GM20000 (cell line): Measurements from ENCODE around the gene MORC2.

Experiments used
- DNase-seq: peaks from one replicate; pipeline ENCODE4 v3.0.0; 2012; ENCODE audit warnings: low spot score
- TF ChIP-seq, protein P1 (sequence below): IDR thresholded peaks from 2 replicates; pipeline ENCODE4 v1.5.1; 2012; ENCODE audit warnings: mild to moderate bottlenecking, control low read depth; ENCODE audit errors: extremely low read depth, missing control alignments

MORC2 gene

DNA sequence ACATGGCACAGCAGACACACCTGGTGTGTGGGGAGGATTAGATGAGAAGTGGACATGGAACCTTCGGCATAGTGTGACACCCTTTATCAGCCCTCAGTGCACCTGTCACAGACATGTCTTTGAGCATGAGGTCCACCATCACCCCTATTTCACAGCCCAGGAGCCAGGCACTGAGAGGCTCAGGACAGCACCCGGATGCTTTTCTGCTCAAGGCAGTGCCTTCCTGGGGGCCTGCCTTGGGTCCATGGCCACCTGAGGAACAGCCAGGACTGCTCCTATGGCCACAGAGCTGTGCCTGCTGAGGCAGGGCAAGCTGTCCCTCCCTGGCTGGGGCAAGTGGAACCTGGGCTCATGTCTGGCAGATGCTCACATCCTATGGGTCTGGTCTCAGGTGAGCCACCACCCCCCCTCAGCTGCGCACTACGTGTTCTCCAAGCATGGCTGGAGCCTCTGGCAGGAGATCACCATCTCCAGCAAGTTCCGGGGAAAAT lies 75.8 kb downstream of the MORC2 start:
- no peak for DNase-seq
- TF ChIP-seq, protein P1, sequence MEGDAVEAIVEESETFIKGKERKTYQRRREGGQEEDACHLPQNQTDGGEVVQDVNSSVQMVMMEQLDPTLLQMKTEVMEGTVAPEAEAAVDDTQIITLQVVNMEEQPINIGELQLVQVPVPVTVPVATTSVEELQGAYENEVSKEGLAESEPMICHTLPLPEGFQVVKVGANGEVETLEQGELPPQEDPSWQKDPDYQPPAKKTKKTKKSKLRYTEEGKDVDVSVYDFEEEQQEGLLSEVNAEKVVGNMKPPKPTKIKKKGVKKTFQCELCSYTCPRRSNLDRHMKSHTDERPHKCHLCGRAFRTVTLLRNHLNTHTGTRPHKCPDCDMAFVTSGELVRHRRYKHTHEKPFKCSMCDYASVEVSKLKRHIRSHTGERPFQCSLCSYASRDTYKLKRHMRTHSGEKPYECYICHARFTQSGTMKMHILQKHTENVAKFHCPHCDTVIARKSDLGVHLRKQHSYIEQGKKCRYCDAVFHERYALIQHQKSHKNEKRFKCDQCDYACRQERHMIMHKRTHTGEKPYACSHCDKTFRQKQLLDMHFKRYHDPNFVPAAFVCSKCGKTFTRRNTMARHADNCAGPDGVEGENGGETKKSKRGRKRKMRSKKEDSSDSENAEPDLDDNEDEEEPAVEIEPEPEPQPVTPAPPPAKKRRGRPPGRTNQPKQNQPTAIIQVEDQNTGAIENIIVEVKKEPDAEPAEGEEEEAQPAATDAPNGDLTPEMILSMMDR, result no peak

DNA sequence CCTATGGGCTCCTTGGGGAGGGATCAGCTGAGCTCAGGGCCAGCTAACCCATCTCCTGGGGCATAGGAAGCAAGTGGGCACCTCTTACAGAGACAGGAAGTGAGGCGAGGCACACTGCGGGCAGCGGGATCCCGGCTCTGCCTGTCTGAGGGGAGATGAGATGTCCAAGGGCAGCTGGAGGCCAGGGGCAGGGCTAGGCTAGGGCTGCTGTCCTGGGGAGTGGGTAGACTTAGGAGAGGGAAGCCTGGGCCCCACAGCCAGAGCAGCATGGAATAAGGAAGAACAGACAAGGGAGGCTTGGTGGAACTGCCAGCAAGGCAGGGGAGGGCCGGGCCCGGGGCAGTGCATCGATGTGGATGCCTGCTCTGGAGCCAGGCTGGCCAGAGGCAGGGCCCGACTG lies 76.3 kb downstream of the MORC2 start:
- TF ChIP-seq, protein P1, result no peak
- DNase-seq, result no peak

DNA sequence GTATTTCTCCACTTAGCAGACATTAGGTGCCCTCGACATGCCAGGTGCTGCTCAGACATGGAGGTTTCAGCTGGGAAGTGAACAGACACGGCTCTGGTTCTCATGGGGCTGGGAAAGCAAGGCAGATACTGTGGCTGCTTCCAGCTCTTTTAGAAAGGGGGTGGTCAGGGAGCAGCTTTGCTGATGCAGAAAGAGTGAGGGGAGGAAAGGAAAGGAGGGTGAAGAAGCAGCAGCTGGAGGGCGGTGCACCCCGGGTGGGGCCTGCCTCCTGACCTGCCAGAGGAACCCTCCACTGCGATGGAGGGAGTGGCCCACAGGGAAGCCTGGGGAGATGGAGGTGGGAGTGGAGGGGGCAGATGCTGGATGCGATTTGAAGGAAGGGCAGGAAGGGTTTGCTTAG lies 76.8 kb downstream of the MORC2 start:
- no peak for DNase-seq
- TF ChIP-seq, protein P1, result no peak

GRCh38 chr22:30891443-30891755 lies 77.2 kb downstream of the MORC2 start:
- DNase-seq, result no peak
- TF ChIP-seq, protein P1, result no peak

DNA sequence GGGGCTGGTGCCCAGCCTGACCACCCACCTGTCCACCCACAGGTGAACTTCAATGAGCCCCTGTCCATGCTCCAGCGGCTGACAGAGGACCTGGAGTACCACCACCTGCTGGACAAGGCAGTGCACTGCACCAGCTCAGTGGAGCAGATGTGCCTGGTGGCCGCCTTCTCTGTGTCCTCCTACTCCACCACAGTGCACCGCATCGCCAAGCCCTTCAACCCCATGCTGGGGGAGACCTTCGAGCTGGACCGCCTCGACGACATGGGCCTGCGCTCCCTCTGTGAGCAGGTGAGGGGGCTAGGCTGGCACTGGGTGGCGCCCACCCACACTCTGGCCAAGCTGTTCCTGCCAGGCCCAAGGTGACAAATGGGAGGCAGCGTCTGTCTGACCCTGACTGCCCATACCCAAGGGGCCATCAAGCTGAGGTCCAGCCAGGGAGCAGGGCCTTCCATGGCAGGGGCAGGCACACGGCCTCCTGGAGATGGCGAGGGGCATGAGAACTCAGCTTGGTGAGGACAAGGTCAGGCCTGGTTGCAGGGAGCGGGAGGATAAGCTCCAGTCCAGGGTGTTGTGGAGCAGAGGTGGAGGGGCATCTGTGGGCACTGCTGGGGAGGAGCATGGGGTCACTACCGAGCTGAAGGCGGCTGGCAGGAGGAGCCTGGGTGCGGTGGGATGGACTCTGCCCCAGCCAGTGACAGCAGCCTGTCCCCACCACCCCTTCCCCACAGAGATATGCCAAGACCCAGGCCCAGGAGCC lies 77.7 kb downstream of the MORC2 start:
- TF ChIP-seq, protein P1, result peak; percentile 71
- DNase-seq, result peak; percentile 70

GRCh38 chr22:30889996-30890480 lies 78.5 kb downstream of the MORC2 start:
- TF ChIP-seq, protein P1, result no peak
- no peak for DNase-seq

DNA sequence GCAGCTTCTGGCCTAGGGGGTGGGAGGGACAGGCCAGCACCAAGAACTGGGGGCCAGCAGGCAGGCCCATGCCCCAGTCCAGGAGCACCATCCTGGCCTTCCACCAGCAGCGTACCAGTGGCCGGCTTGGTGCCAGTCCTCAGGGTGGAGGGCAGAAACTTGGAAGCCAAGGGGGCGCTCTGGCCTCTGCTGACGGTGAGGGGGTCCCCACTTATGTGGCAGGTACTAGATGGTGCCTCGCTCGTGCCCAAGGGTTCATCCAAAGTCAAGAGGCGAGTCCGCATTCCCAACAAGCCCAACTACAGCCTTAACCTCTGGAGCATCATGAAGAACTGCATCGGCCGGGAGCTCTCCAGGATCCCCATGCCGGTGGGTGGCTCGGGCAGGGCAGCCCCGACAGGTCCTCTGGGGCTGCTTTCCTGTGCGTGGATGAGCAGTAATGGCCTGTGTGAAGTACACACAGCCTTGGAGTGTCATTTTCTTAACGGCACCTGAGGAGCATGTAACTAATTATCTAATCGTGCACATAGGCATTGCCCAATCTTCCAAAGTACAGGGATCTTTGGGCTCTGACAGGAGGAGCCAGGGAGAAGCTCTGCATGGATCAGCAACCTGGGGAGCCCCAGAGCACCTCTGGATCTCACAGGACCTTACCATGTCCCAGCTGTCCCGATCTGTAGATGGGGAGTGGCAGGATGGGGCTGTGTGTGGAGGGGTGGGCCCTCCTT lies 79.1 kb downstream of the MORC2 start:
- TF ChIP-seq, protein P1, result no peak
- DNase-seq, result no peak
